RWPE1 (cell line): ENCODE measurements around the gene ARID3A.
A peak's percentile ranks its signal among the peaks of the same experiment; 100 is the strongest.

ENCODE experiments used
- CTCF ChIA-PET: fragments of 350-600 bp; sonication (Branson Sonifier 250); formaldehyde crosslinking; extraction: SDS; loops from one replicate; lab custom pipeline; 2021; lab: Yijun Ruan, JAX
- POLR2A ChIA-PET: fragments of 400-600 bp; formaldehyde crosslinking; extraction: SDS; loops from one replicate; lab custom pipeline; 2020; ENCODE audit warnings: antibody characterized with exemption; ENCODE audit not compliant: low non-redundant PET; lab: Yijun Ruan, JAX
- DNase-seq: peaks from one replicate; pipeline ENCODE4 v3.0.0; 2012; ENCODE audit warnings: low spot score
- H3K27ac ChIP-seq: fragments of 450-650 bp; 2 replicates; pipeline ENCODE4 v1.5.1; 2017
- CTCF ChIP-seq: fragments of 450-650 bp; conservative IDR thresholded peaks from 2 replicates; pipeline ENCODE4 v1.5.1; 2017; ENCODE audit warnings: low read depth, mild to moderate bottlenecking

Gene ARID3A

GRCh38 chr19:976476-976875, 50.6 kb downstream of the ARID3A start:
- no peak overlapping the region for H3K27ac ChIP-seq
- no peak for DNase-seq
- ChIA-PET POLR2A (no interaction called here), CTCF (interaction anchor here (0.6 to 1.2 kb wide), 2 partner anchors 25 to 245 kb away, joined by 3 read pairs; no protein-coding TSS in a partner anchor)
- no peak for TF ChIP-seq CTCF

- ChIA-PET CTCF (interaction anchor here (0.5 to 1.2 kb wide), 3 partner anchors 24 to 244 kb away, joined by 3 to 5 read pairs (median 3); no protein-coding TSS in a partner anchor), POLR2A (no interaction called here)
- H3K27ac ChIP-seq = no peak overlapping the region
- no peak for TF ChIP-seq CTCF
- no peak for DNase-seq
Measured at GRCh38 chr19:977058-977464, 51.2 kb downstream of the ARID3A start.

GRCh38 chr19:979318-979741, 53.5 kb downstream of the ARID3A start:
- TF ChIP-seq CTCF = no peak
- ChIA-PET POLR2A (no interaction called here), CTCF (no interaction called here)
- H3K27ac ChIP-seq = no peak overlapping the region
- no peak for DNase-seq

- DNase-seq = no peak
- CTCF ChIA-PET = interaction anchor here (0.6 kb wide), 1 partner anchor 74 kb away, joined by 3 read pairs; no protein-coding TSS in a partner anchor
- POLR2A ChIA-PET = no interaction called here
- TF ChIP-seq CTCF = no peak
- no peak overlapping the region for H3K27ac ChIP-seq
Measured at GRCh38 chr19:980133-980998, 54.5 kb downstream of the ARID3A start.

GRCh38 chr19:982567-983170, 56.8 kb downstream of the ARID3A start:
- TF ChIP-seq CTCF = peak; percentile 93
- ChIA-PET CTCF (interaction anchor here (0.8 to 1.3 kb wide), 6 partner anchors 13 to 63 kb away, joined by 3 to 6 read pairs (median 4); no protein-coding TSS in a partner anchor), POLR2A (no interaction called here)
- DNase-seq = peak; percentile 89
- H3K27ac ChIP-seq = peak overlapping the region; percentile 81
